CD4-positive, alpha-beta T cell (primary cell): ENCODE data around the gene SLC39A9. TPM values are rescaled to one million over a fixed set of nuclear protein-coding genes. Genes with fewer than 3 reads are reported as not detected.

Source experiments
- ATAC-seq: fragments of 200-7000 bp; cut with Tn5 transposase; one replicate; pipeline ENCODE4 v1.10.0; 2022; ENCODE audit warnings: mild to moderate bottlenecking; ENCODE audit not compliant: poor library complexity
- CTCF ChIA-PET: fragments of 350-600 bp; sonication (Branson Sonifier 250); formaldehyde crosslinking; loops from one replicate; lab custom pipeline; 2021; ENCODE audit warnings: antibody characterized with exemption, inconsistent platforms; lab: Charles Lee
- POLR2A ChIA-PET: fragments of 350-600 bp; sonication (Branson Sonifier 250); formaldehyde crosslinking; loops from one replicate; lab custom pipeline; 2021; ENCODE audit warnings: antibody characterized with exemption, inconsistent platforms; lab: Charles Lee
- DNase-seq, 14 experiments: peaks; one replicate each; pipeline ENCODE4 v3.0.0-alpha.2; 2013 to 2020; ENCODE audit warnings: mixed read lengths in 2 of 14
- H3K27ac ChIP-seq, 2 donors: one replicate each; pipeline versions ENCODE4 v1.5.1 to v1.7.0; 2013; ENCODE audit warnings: low read length in 2 of 2, low read depth in 1 of 2, mild to moderate bottlenecking in 1 of 2
- H3K27me3 ChIP-seq, 2 experiments: 1 replicate in 1 of 2; 2 replicates in 1 of 2; pipeline versions ENCODE4 v1.6.1 to v1.7.0; 2013; ENCODE audit warnings: low read length in 2 of 2, control low read depth in 1 of 2, mild to moderate bottlenecking in 1 of 2, moderate library complexity in 1 of 2; ENCODE audit not compliant: insufficient read depth in 2 of 2, control insufficient read depth in 1 of 2
- H3K36me3 ChIP-seq: one replicate; pipeline ENCODE4 v1.6.1; 2013; ENCODE audit warnings: low read length, control low read depth; ENCODE audit not compliant: insufficient read depth
- H3K4me1 ChIP-seq: one replicate; pipeline ENCODE4 v1.6.1; 2013; ENCODE audit warnings: low read length, control low read depth; ENCODE audit not compliant: insufficient read depth
- H3K4me3 ChIP-seq: one replicate; pipeline ENCODE4 v1.5.1; 2013; ENCODE audit warnings: mild to moderate bottlenecking, low read length, moderate library complexity
- H3K9me3 ChIP-seq, 2 experiments: 1 replicate in 1 of 2; 2 replicates in 1 of 2; pipeline versions ENCODE4 v1.6.1 to v1.7.0; 2013; ENCODE audit warnings: low read length in 2 of 2, mild to moderate bottlenecking in 2 of 2, control low read depth in 1 of 2, moderate library complexity in 1 of 2; ENCODE audit not compliant: control insufficient read depth in 1 of 2, insufficient read depth in 1 of 2
- H3K27ac Mint-ChIP-seq: one replicate; pipeline ENCODE4 v1.8.0; 2020; ENCODE audit warnings: mixed read lengths
- H3K27me3 Mint-ChIP-seq: one replicate; pipeline ENCODE4 v1.8.0; 2021; ENCODE audit warnings: mixed read lengths
- H3K36me3 Mint-ChIP-seq: one replicate; pipeline ENCODE4 v1.8.0; 2021; ENCODE audit warnings: low read depth, mixed read lengths
- H3K4me1 Mint-ChIP-seq: one replicate; pipeline ENCODE4 v1.8.0; 2021; ENCODE audit warnings: low read depth, mixed read lengths
- H3K4me3 Mint-ChIP-seq: one replicate; pipeline ENCODE4 v1.8.0; 2020; ENCODE audit warnings: mild to moderate bottlenecking, mixed read lengths
- H3K9me3 Mint-ChIP-seq: one replicate; pipeline ENCODE4 v1.8.0; 2020; ENCODE audit warnings: mixed read lengths
- intact Hi-C, 2 experiments: fragments of 100-400 bp; cut with DNase I in 1 of 2; cut with micrococcal nuclease in 1 of 2; formaldehyde crosslinking; loops; one replicate each; pipeline versions ENCODE4 v1.15.1 to v1.9.0; 2023 to 2025; cut with DNase I, micrococcal nuclease
- total RNA-seq, 174 experiments: library from RNA in 2 of 174; stranded (reverse) in 2 of 174; gene quantifications; one replicate each; pipeline ENCODE4 v1.2.3 and lab custom pipeline; 2021 to 2026
- TF ChIP-seq, protein P1 (sequence below): fragments of 200-600 bp; IDR thresholded peaks from one replicate; pipeline ENCODE4 v1.8.0; 2022; ENCODE audit warnings: antibody characterized with exemption, mild to moderate bottlenecking

Gene SLC39A9
- total RNA-seq, 2 experiments from 2014 or later, result 19.5 to 20.5 TPM

DNA sequence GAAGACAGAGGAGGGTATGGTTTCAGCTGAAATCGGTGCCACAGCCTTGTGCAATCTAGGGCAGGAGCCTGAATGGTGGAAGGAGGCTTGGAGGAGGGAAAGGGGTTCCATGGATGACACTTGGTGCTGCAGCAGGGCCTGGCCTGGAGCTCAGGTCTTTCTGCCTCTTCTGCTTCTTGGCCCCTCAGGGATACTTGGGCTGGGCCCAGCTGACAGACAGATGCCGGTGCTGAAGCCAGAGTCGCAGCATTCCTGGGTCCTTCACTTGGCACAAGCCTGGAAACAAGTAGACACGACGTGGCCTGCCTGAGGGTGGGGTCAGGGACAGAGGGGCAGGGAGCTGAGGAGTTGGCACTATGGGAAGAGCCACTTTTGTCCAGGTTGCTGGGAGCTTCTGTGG is 81.6 kb downstream of the SLC39A9 start:
- Histone ChIP-seq H3K4me3 (no peak overlapping the region), H3K36me3 (no peaks in the 10 kb centered on the region), H3K9me3 (peaks cover 0 to 7% of the 10 kb centered on the region in 2 experiments), H3K27ac (no peak overlapping the region), H3K27me3 (peaks cover 16 to 31% of the 10 kb centered on the region in 2 experiments), H3K4me1 (peaks cover 2% of the 10 kb centered on the region)
- no peaks in the 10 kb centered on the region for H3K36me3 Mint-ChIP-seq
- H3K27me3 Mint-ChIP-seq, result peaks cover 29% of the 10 kb centered on the region
- POLR2A ChIA-PET, result no interaction called here
- H3K9me3 Mint-ChIP-seq, result no peaks in the 10 kb centered on the region
- no peak overlapping the region for H3K4me3 Mint-ChIP-seq
- TF ChIP-seq, protein P1, sequence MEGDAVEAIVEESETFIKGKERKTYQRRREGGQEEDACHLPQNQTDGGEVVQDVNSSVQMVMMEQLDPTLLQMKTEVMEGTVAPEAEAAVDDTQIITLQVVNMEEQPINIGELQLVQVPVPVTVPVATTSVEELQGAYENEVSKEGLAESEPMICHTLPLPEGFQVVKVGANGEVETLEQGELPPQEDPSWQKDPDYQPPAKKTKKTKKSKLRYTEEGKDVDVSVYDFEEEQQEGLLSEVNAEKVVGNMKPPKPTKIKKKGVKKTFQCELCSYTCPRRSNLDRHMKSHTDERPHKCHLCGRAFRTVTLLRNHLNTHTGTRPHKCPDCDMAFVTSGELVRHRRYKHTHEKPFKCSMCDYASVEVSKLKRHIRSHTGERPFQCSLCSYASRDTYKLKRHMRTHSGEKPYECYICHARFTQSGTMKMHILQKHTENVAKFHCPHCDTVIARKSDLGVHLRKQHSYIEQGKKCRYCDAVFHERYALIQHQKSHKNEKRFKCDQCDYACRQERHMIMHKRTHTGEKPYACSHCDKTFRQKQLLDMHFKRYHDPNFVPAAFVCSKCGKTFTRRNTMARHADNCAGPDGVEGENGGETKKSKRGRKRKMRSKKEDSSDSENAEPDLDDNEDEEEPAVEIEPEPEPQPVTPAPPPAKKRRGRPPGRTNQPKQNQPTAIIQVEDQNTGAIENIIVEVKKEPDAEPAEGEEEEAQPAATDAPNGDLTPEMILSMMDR, result no peak
- intact Hi-C loops, result no loop called here
- no peak for ATAC-seq
- H3K4me1 Mint-ChIP-seq, result peaks cover 7% of the 10 kb centered on the region
- DNase-seq, result no peak
- CTCF ChIA-PET, result no interaction called here
- H3K27ac Mint-ChIP-seq, result no peak overlapping the region

DNA sequence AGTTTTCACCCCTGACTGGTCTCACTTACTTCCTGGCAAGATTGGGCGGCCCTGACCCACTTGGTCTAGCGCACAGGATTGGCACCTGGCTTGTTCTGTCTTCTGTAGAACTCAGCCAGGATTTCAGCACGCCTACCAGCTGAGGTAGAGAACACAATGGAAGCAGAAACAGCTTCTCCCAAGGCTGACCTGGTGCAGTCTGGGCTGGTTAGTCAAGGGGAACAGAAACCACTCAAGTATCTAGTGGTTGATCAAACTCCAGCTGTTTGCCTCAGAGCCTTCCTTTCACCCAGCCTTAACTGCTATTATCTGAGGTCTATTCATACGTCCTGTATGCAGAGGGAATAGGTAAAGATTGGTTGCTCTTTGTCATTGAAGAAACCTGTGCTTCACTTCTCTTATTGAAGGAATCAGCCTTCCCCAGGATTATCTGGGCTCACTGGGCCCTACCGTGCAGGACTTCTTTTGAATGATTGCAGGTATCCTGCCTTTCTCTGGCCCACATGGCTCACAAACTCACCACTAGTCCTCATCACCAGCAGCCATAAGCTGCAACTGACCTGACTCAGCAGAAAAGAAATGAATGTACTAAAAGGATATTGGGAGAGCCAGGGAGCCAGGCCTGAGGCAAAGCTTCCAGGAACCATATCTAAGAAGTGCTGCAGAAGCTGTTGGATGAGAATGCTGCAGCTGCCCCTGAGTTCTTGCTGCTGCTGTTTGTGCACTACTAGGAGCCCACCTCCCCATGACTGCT is 83.5 kb downstream of the SLC39A9 start:
- Mint-ChIP-seq H3K4me1 (peaks cover 7% of the 10 kb centered on the region), H3K27ac (no peak overlapping the region), H3K27me3 (peaks cover 48% of the 10 kb centered on the region), H3K4me3 (no peak overlapping the region), H3K36me3 (no peaks in the 10 kb centered on the region), H3K9me3 (no peaks in the 10 kb centered on the region)
- Histone ChIP-seq H3K27ac (no peak overlapping the region), H3K27me3 (peaks cover 30 to 49% of the 10 kb centered on the region in 2 experiments), H3K9me3 (peaks cover 0 to 8% of the 10 kb centered on the region in 2 experiments), H3K4me1 (peaks cover 2% of the 10 kb centered on the region), H3K36me3 (no peaks in the 10 kb centered on the region), H3K4me3 (no peak overlapping the region)
- ChIA-PET CTCF (interaction anchor here (0.8 kb wide), 1 partner anchor 21 kb away, joined by 5 read pairs; no protein-coding TSS in a partner anchor), POLR2A (no interaction called here)
- TF ChIP-seq, protein P1, result no peak
- no peak for ATAC-seq
- peak in 1 of 14 experiments; percentile 5 for DNase-seq
- intact Hi-C loops, result no loop called here

DNA sequence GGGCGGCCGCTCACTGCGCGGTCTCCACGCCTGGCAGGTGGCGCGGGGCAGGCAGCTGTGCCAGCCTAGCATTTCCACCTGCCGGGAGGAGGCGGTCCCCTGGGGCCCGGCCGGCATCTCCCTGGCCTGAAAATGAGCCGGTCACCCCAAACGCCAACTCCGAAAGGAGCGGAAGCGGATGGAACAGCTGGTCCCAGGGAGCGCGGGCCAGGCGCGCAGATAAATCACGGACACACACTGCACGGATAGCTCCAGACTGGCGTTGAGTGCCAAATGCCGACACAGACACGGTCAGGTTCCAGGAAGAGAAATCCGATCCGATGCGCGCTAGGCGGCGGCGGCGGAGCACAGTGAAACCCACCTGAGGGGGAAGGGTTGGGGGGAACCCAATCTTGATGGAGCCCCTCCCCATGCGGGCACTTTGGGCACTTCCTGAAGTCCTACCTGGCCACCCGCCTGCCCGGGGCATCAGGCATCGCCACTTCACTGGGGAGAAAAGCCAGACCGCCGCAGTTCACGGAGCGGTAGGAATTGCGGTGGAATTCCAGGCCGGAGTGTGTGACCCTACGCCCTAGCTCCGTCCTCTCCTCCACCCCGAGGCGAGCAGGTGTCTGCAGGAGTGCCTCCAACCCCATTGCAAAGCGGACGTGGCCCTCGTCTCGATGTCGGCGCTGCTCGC is 85.4 kb downstream of the SLC39A9 start:
- ChIA-PET CTCF (no interaction called here), POLR2A (no interaction called here)
- no peaks in the 10 kb centered on the region for H3K36me3 ChIP-seq
- Mint-ChIP-seq H3K36me3 (no peaks in the 10 kb centered on the region), H3K9me3 (no peaks in the 10 kb centered on the region), H3K27me3 (peaks cover 65% of the 10 kb centered on the region), H3K27ac (no peak overlapping the region), H3K4me3 (no peak overlapping the region), H3K4me1 (peaks cover 7% of the 10 kb centered on the region)
- peaks cover 2% of the 10 kb centered on the region for H3K4me1 ChIP-seq
- DNase-seq, result no peak
- intact Hi-C loops, result no loop called here
- TF ChIP-seq, protein P1, result no peak
- no peak overlapping the region for H3K27ac ChIP-seq
- H3K9me3 ChIP-seq, result peaks cover 0 to 8% of the 10 kb centered on the region in 2 experiments
- no peak overlapping the region for H3K4me3 ChIP-seq
- H3K27me3 ChIP-seq, result peaks cover 37 to 64% of the 10 kb centered on the region in 2 experiments
- no peak for ATAC-seq
